Stimulated activated CD8-positive, alpha-beta memory T cell treated with anti-CD3 and anti-CD28 coated beads, Interleukin-15, amount 100 ng/mL, for 1 hour (primary cell): Measurements from ENCODE around the gene CDH13.

Experiments used
- DNase-seq: peaks from one replicate; pipeline ENCODE4 v3.0.0-alpha.2; 2020; ENCODE audit warnings: low read depth

Gene CDH13

GRCh38 chr16:82848013-82848412 is 221.2 kb downstream of the CDH13 start:
- DNase-seq: no peak

- DNase-seq: no peak
These were observed 225.7 kb downstream of the CDH13 start for GRCh38 chr16:82852388-82853008.

GRCh38 chr16:82855471-82855870 is 228.7 kb downstream of the CDH13 start:
- DNase-seq: no peak

GRCh38 chr16:82857693-82858365 is 231.1 kb downstream of the CDH13 start:
- DNase-seq: no peak

DNA sequence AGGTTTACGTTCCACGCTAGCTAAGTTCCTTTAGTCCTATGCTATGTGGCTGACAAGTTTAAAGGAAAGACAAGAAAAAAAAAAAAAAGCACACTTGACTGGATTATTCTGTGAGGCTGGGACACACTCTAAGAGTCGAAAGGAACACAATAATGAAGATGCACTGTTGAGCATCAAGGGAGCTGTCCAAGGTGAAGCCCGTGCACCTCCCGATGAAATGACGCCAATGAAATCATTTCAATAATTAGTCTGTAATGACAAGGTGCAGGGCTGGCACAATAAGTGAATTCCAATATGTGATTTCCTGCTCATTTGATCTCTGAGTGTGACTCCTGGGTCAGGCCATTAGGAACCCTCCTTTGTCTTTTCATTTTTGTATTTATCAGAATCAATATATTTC is 232.9 kb downstream of the CDH13 start:
- no peak for DNase-seq

DNA sequence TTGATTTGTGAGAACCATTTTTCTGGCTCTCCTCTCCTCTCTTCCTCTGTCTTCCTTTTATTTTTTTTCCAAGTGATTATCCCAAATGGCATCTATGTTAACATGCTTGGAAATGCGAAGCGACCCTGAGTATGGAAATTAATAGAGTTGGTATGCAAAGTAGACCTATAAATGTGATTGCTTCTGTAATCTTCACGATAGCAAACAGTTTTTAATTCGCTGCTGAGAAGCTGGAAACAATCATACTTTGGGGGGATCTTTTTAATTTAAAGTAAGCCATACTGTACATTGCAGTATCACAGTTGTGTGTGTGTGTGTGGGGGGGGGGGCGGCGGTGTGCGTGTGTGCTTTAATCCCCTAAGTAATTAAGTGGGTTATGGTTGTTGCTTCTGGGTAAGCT is 233.3 kb downstream of the CDH13 start:
- no peak for DNase-seq

GRCh38 chr16:82862057-82862456 is 235.3 kb downstream of the CDH13 start:
- DNase-seq: no peak

DNA sequence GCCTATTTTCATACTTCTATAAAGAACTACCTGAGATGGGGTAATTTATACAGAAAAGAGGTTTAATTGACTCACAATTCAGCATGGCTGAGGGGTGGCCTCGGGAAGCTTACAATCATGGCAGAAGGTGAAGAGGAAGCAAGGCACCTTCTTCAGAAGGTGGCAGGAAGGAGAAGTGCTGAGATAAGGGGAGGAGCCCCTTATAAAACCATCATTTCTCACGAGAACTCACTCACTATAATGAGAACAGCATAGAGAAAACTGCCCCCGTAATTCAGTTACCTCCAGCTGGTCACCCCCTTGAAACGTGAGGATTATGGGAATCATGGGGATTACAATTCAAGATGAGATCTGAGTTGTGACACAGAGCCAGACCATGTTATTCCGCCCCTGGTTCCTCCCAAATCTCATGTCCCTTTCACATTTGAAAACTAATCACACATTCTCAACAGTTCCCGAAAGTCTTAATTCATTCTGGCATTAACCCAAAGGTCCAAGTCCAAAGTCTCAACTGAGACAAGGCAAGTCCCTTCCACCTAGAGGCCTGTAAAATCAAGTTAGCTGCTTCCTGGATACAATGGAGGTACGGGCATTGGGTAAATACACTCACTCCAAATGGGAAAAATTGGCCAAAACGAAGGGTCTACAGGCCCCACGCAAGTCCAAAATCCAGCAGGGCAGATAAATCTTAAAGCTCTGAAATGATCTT is 237.7 kb downstream of the CDH13 start:
- no peak for DNase-seq

DNA sequence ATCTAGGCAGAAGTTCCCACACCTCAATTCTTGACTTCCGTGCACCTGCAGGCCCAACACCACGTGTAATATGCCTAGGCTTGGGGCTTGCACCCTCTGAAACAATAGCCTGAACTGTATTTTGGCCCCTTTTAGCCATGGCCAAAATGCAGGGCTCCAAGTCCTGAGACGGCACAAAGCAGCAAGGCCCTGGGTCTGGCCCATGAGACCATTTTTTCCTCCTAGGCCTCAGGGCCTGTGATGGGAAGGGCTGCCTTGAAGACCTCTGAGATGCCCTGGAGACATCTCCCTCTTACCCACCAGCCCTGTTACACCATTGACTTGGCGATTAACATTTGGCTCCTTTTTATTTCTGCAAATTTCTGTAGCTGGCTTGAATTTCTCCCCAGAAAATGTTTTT is 238.6 kb downstream of the CDH13 start:
- no peak for DNase-seq

DNA sequence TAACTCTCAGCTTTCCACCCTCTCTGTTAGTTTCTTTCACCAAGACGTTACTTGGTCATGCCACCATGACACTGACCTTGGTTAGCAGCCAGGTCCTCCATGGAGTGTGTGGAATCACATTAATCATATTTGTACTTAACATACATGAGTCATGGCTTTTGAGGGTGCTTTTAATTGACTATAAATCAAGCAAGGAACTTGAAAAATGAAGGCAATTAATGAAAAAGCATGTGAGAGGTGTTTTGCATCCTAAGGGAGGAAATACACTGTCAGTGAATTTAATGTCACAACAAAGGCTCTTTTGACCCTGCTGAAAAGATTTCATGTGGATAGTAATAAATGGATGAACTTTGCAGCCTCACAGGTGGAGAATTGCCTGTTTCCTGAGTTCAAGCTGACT is 240.7 kb downstream of the CDH13 start:
- no peak for DNase-seq

DNA sequence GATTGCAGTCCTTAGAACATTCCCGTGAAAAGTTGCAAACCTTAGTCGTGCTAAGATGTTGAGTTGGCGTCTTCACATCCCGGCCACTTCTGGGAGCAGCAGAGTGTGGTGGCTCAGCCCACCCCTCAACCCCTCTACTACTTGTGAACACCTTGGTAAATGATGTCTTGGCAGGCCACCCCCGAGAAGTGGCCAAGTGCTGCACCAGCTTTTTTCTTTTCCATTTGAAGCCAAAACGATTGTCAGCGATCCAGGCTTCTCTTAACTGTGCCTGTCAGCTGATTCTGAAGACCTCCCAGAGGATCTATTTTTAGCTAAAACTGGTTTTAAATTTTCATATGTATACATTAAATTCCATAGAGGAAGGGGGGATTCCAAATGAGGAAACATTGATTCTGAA is 247.5 kb downstream of the CDH13 start:
- DNase-seq: no peak

DNA sequence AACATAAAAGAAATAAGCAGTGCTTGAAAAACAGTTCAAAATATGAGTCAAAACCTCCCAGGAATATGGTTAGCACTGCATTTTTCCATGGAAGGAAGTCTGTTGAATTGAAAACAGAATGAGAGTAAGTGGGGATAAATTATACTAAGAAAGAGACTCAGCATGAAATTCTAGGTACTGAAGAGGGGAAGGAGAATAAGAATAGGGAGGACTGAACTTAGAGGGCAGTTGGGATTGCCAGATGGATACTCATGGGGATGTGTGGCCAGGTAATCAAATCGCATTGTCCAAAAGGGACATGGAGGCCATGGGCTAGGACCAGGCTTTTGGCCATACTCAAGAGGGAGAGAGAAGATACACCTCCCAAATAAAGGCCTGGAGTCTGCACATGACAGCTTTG is 247.9 kb downstream of the CDH13 start:
- no peak for DNase-seq

DNA sequence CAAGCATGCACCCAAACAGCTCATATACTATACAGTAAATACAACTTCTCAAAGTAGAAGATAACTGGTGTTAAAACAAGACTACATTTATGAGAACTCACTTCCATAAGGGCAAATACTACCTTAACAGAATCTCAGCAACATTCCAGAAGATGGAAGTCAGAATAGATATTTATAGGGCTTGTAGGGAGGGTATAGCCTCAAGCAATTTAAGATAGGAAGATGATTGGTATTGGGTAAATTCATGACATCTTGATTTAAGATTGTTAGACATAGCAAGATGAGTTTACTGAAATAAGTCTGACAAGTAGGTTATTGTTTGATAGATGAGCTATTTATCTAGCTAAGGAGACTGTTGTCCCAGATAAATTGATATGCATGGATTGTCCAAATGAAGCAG is 250.2 kb downstream of the CDH13 start:
- DNase-seq: no peak

GRCh38 chr16:82878466-82878865 is 251.7 kb downstream of the CDH13 start:
- DNase-seq: no peak

DNA sequence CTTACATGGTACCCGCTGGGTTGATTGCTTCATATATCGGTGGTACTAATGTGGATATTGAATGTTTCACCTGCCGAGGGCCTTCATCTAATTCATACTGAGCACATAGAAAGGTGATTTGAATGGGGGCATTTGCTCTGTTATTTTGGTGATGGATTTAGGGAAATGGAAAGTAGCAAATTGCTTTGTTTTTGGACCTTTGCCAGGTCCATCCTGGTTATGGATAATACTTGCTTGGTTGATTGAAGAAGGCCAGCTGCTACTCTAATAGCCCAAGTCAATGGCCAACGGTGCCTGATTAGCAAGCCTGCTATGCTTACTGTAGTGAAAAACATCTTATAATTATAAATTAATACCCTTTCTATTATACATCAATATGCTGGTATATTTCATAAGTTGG is 253.6 kb downstream of the CDH13 start:
- no peak for DNase-seq

- no peak for DNase-seq
These were observed 254.7 kb downstream of the CDH13 start for GRCh38 chr16:82881516-82881915.

GRCh38 chr16:82882226-82882625 is 255.5 kb downstream of the CDH13 start:
- DNase-seq: no peak

- DNase-seq: no peak
These were observed 256.4 kb downstream of the CDH13 start for GRCh38 chr16:82882982-82883835.

- no peak for DNase-seq
These were observed 257.6 kb downstream of the CDH13 start for GRCh38 chr16:82884320-82884898.

GRCh38 chr16:82886146-82886545 is 259.4 kb downstream of the CDH13 start:
- no peak for DNase-seq

GRCh38 chr16:82888591-82889001 is 261.8 kb downstream of the CDH13 start:
- DNase-seq: no peak

DNA sequence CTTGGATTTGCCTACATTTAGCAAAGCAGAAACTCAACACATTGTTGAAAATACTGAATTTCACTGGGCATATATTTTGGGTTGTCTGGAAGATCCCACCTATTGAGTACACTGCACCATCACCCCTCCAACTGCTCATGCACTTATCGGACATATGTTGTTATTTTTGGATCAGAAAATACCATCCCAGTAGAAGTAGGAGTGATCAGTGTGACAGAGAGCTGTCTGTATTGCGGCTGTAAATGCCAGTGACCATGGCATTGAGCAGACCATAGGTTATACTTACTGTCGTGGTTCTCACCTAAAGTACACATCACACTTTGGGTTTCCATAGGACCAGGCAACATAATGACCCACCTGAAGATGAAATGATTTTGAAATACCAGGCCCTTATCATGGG is 264.7 kb downstream of the CDH13 start:
- DNase-seq: no peak
